A204.1 (cell line): ENCODE results near the gene CDC14C.

Source experiments
- FAIRE-seq: peaks from 2 replicates; lab custom pipeline; 2012; peaks lifted over from hg19 to GRCh38; lab: Jason Lieb, UNC

The CDC14C gene

DNA sequence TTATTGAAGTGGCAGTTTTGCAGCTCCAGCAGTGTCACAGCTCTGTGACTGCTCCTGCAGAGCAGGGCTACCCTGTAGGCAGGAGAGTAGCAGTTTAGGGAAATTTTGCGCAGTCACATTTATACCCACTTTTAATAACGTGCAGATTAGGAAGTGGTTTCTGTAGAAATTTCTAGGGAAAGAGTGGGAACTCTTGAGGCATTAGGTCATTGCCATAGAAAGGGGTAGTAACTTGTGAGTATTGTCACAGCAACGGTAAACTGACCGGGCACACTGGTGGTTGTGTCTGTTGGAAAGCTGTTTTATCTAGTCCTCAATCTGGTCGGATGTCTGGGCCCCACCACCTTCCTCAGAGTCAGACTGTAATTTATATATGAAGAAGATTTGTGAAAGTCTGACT is 51.9 kb downstream of the CDC14C start:
- no peak for FAIRE-seq

DNA sequence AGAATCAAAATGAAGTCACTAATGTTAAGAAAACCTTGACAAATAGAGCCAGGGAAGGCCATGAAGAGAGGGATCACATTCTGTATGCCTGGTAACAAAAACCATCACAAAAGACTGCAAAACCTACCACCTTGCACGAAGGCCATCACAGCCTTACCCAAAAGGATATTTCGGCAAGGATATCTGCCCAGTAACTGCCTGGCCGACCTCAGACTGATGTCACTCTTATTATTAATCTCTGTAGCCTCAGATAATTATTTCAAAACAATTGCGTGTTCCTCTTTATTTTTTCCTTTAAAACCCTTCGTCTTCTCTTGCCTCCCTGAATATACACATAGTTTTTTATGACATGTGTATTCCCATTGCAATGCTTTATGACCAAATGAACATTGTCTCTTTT is 52.5 kb downstream of the CDC14C start:
- FAIRE-seq = no peak
